HepG2 (cell line): Measurements from ENCODE around the gene APBB2. TPM values are rescaled to one million over a fixed set of nuclear protein-coding genes. Genes with fewer than 3 reads are reported as not detected.

ENCODE experiments used
- ATAC-seq: fragments of 200-7000 bp; cut with Tn5 transposase; 3 replicates; pipeline ENCODE4 v1.9.1; 2020; ENCODE audit warnings: mild to moderate bottlenecking, moderate library complexity
- BruUV-seq: library from RNA; stranded (reverse); fragments of 400-500 nt; replicated peaks from 2 replicates; lab custom pipeline; 2021; lab: Mats Ljungman, UMichigan
- CTCF ChIA-PET: fragments of 300-600 bp; formaldehyde crosslinking; extraction: SDS; loops from one replicate; lab custom pipeline; 2021; ENCODE audit warnings: low total read pairs, inconsistent platforms, low intra/inter-chr PET ratio; lab: Yijun Ruan, JAX
- POLR2A ChIA-PET: fragments of 350-600 bp; sonication (Branson Sonifier 250); formaldehyde crosslinking; loops from one replicate; lab custom pipeline; 2020; ENCODE audit warnings: antibody characterized with exemption, inconsistent platforms; lab: Yijun Ruan, JAX
- DNase-seq: peaks from one replicate; pipeline ENCODE4 v3.0.0-alpha.2; 2015; ENCODE audit warnings: low spot score
- FAIRE-seq: peaks from 3 replicates; lab custom pipeline; 2011; peaks lifted over from hg19 to GRCh38; lab: Jason Lieb, UNC
- H2AFZ ChIP-seq: one replicate; pipeline ENCODE4 v1.6.1; 2011; ENCODE audit warnings: low read length, inconsistent platforms
- H3K27ac ChIP-seq: fragments of 300-600 bp; 3 replicates; pipeline ENCODE4 v1.8.0; 2011; ENCODE audit warnings: mixed run types, mild to moderate bottlenecking, mixed read lengths, low read length, inconsistent platforms; ENCODE audit not compliant: insufficient read depth; ENCODE audit errors: extremely low read length
- H3K27me3 ChIP-seq, 2 experiments: fragments of 200-600 bp in 1 of 2; 2 replicates in 1 of 2; 3 replicates in 1 of 2; pipeline versions ENCODE4 v1.6.0 to v1.8.0; 2011; ENCODE audit warnings: low read length in 2 of 2, mild to moderate bottlenecking in 2 of 2, moderate library complexity in 2 of 2, inconsistent platforms in 1 of 2; ENCODE audit not compliant: insufficient read depth in 2 of 2, control insufficient read depth in 1 of 2
- H3K36me3 ChIP-seq, 2 experiments: fragments of 200-600 bp in 1 of 2; replicated peaks in 1 of 2; 2 replicates in 1 of 2; 3 replicates in 1 of 2; pipeline versions ENCODE4 v1.5.1 to v1.8.0; 2011; ENCODE audit warnings: low read length in 2 of 2, inconsistent platforms in 1 of 2; ENCODE audit not compliant: insufficient read depth in 2 of 2, control insufficient read depth in 1 of 2
- H3K4me1 ChIP-seq: 2 replicates; pipeline ENCODE4 v1.5.1; 2012; ENCODE audit warnings: low read length, inconsistent platforms; ENCODE audit not compliant: insufficient read depth
- H3K4me2 ChIP-seq: 2 replicates; pipeline ENCODE4 v1.6.0; 2011; ENCODE audit warnings: low read depth, low read length, inconsistent platforms
- H3K4me3 ChIP-seq, 3 experiments: fragments of 200-600 bp in 1 of 3; sonication (generic), shearing (Covaris generic) in 1 of 3; replicated peaks in 1 of 3; 2 replicates each; pipeline ENCODE4 v1.5.1; 2011 to 2016; ENCODE audit warnings: low read length in 3 of 3, inconsistent platforms in 2 of 3, low read depth in 2 of 3, mild to moderate bottlenecking in 2 of 3, control low read depth in 1 of 3, mixed read lengths in 1 of 3; ENCODE audit not compliant: insufficient read depth in 1 of 3
- H3K79me2 ChIP-seq: one replicate; pipeline ENCODE4 v1.6.1; 2011; ENCODE audit warnings: low read length, inconsistent platforms; ENCODE audit not compliant: insufficient read depth
- H3K9ac ChIP-seq: 2 replicates; pipeline ENCODE4 v1.6.0; 2011; ENCODE audit warnings: mild to moderate bottlenecking, low read depth, low read length, inconsistent platforms; ENCODE audit not compliant: insufficient read depth
- H3K9me3 ChIP-seq: 2 replicates; pipeline ENCODE4 v1.5.1; 2012; ENCODE audit warnings: mild to moderate bottlenecking, low read length
- H4K20me1 ChIP-seq: 2 replicates; pipeline ENCODE4 v1.6.0; 2011; ENCODE audit warnings: inconsistent platforms, mild to moderate bottlenecking, low read length, moderate library complexity; ENCODE audit not compliant: insufficient read depth
- ELF4 ChIP-seq: sonication (generic); formaldehyde crosslinking; IDR thresholded peaks from 2 replicates; pipeline ENCODE4 v1.5.0; 2020; ENCODE audit warnings: missing genetic modification reagents, mild to moderate bottlenecking, moderate library complexity, borderline replicate concordance
- HDAC6 ChIP-seq: fragments of 200-600 bp; sonication (generic); IDR thresholded peaks from 2 replicates; pipeline ENCODE4 v1.7.0; 2017; ENCODE audit warnings: mild to moderate bottlenecking, antibody characterized with exemption, low read length, low read depth
- MEIS2 ChIP-seq: sonication (generic); formaldehyde crosslinking; IDR thresholded peaks from 2 replicates; pipeline ENCODE4 v1.9.0; 2021; ENCODE audit warnings: mild to moderate bottlenecking, missing genetic modification reagents
- ZNF24 ChIP-seq: fragments of 450-650 bp; IDR thresholded peaks from 2 replicates; pipeline ENCODE4 v1.6.1; 2017; ENCODE audit warnings: antibody characterized with exemption, mild to moderate bottlenecking
- ZNF3 ChIP-seq: IDR thresholded peaks from 2 replicates; pipeline ENCODE4 v1.7.0; 2017; ENCODE audit warnings: inconsistent platforms
- ZNF501 ChIP-seq: sonication (generic); formaldehyde crosslinking; IDR thresholded peaks from 2 replicates; pipeline ENCODE4 v1.5.1; 2020; ENCODE audit warnings: mild to moderate bottlenecking, moderate library complexity, missing genetic modification reagents
- ZNF703 ChIP-seq: sonication (generic); formaldehyde crosslinking; IDR thresholded peaks from 2 replicates; pipeline ENCODE4 v1.5.1; 2020; ENCODE audit warnings: missing genetic modification reagents, mild to moderate bottlenecking, moderate library complexity, borderline replicate concordance
- WGBS: methylation state at CpG from one replicate; pipeline ENCODE4 v1.1.6; 2017; ENCODE audit warnings: low lambda C conversion rate; 5-methylcytosine and 5-hydroxymethylcytosine counted together
- in situ Hi-C: cut with HindIII; loops from 2 replicates; pipeline ENCODE4 v1.10.0; 2017; ENCODE audit warnings: low pct_unique_long_range_greater_than_20kb; ENCODE audit not compliant: extremely low pct_ligation_motif_present
- intact Hi-C: fragments of 100-400 bp; cut with micrococcal nuclease; formaldehyde crosslinking; loops from one replicate; pipeline ENCODE4 v1.10.0; 2022; ENCODE audit not compliant: unreplicated experiment
- polyA plus RNA-seq, 8 experiments: library from polyadenylated mRNA; depleted of rRNA in 3 of 8; stranded (reverse) in 7 of 8; unstranded in 1 of 8; fragments of >200 nt; fragmentation: Illumina TruSeq in 4 of 8; extraction: Trizol in 4 of 8; gene quantifications; 2 replicates each; pipeline versions ENCODE4 v1.2.1 to v1.2.3, GENCODE V29; 2011 to 2016; ENCODE audit warnings: low read depth in 4 of 8, missing spikeins in 1 of 8, mixed read lengths in 1 of 8; ENCODE audit not compliant: insufficient read depth in 1 of 8
- total RNA-seq, 5 experiments: library from RNA; depleted of rRNA; stranded (reverse); fragments of >200 nt; fragmentation: Illumina TruSeq; extraction: Trizol; gene quantifications; 2 replicates each; pipeline ENCODE4 v1.2.3, GENCODE V29; 2016; ENCODE audit warnings: low read depth in 1 of 5
- TF ChIP-seq, protein P1 (sequence below): sonication (generic); formaldehyde crosslinking; IDR thresholded peaks from 2 replicates; pipeline ENCODE4 v1.5.1; 2020; ENCODE audit warnings: mild to moderate bottlenecking, missing genetic modification reagents, borderline replicate concordance

The APBB2 gene
- total and polyA plus RNA-seq, 2 of the 13 experiments (the other 11 are each of a cell fraction or from before 2014, with no cell fraction given), result 11.7 to 17.0 TPM

DNA sequence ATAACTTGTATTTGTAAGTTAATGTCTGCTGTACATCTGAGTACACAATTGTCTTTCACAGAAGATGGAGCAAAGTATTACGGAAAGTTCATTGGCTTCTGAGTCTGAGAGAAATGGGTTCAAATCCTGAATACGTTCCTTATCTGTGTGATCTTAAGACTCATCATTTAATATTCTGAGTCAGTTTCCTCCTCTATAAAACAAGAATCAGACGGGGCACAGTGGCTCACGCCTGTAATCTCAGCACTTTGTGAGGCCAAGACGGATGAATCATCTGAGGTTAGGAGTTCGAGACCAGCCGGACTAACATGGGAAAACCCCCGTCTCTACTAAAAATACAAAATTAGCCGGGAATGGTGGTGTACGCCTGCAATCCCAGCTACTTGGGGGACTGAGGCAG is 57.8 kb downstream of the APBB2 start:
- Histone ChIP-seq H2AFZ (no peak overlapping the region), H3K9me3 (no peaks in the 10 kb centered on the region), H3K9ac (no peak overlapping the region), H3K4me3 (no peak overlapping the region), H3K4me1 (peaks cover 78% of the 10 kb centered on the region), H3K27ac (no peak overlapping the region), H3K4me2 (no peak overlapping the region)
- ATAC-seq, result no peak
- over 99% methylated on average over 10 of the region's 10 CpGs for WGBS
- intact Hi-C loops, result no loop called here
- no peak for FAIRE-seq
- POLR2A ChIA-PET, result no interaction called here
- DNase-seq, result no peak
- CTCF ChIA-PET, result no interaction called here
- BruUV-seq, result no TSS peak
- no peak for TF ChIP-seq HDAC6
- no peak for TF ChIP-seq ZNF3 (CRISPR knock-in tag)
- 0 out of 2 replicates have a peak, but pooled peaks have one; percentile 4 for TF ChIP-seq ZNF703
- TF ChIP-seq, protein P1, sequence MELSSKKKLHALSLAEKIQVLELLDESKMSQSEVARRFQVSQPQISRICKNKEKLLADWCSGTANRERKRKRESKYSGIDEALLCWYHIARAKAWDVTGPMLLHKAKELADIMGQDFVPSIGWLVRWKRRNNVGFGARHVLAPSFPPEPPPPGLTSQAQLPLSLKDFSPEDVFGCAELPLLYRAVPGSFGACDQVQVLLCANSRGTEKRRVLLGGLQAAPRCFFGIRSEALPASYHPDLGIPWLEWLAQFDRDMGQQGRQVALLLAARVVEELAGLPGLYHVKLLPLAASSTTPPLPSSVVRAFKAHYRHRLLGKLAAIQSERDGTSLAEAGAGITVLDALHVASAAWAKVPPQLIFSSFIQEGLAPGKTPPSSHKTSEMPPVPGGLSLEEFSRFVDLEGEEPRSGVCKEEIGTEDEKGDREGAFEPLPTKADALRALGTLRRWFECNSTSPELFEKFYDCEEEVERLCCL, result no peak
- TF ChIP-seq ELF4 (CRISPR knock-in tag), result no peak
- TF ChIP-seq ZNF24, result no peak
- no peak for TF ChIP-seq ZNF501 (CRISPR knock-in tag)
- TF ChIP-seq MEIS2 (CRISPR knock-in tag), result no peak
- TF ChIP-seq, all 625 proteins: peak for 1
- Histone ChIP-seq H3K36me3 (no peaks in the 10 kb centered on the region), H3K79me2 (peaks cover 23% of the 10 kb centered on the region), H3K27me3 (no peaks in the 10 kb centered on the region), H4K20me1 (no peaks in the 10 kb centered on the region)
- in situ Hi-C loops, result no loop called here
